DMS79 (cell line): ENCODE results near the gene GNA14.
"Not testable (repeated sequence)": the region's sequence is repeated elsewhere in the genome, so short reads cannot be mapped to it uniquely, and the experiment has no call there.

Source experiments
- DNase-seq: peaks from one replicate; lab custom pipeline; 2025; lab: John Stamatoyannopoulos, UW

The GNA14 gene

DNA sequence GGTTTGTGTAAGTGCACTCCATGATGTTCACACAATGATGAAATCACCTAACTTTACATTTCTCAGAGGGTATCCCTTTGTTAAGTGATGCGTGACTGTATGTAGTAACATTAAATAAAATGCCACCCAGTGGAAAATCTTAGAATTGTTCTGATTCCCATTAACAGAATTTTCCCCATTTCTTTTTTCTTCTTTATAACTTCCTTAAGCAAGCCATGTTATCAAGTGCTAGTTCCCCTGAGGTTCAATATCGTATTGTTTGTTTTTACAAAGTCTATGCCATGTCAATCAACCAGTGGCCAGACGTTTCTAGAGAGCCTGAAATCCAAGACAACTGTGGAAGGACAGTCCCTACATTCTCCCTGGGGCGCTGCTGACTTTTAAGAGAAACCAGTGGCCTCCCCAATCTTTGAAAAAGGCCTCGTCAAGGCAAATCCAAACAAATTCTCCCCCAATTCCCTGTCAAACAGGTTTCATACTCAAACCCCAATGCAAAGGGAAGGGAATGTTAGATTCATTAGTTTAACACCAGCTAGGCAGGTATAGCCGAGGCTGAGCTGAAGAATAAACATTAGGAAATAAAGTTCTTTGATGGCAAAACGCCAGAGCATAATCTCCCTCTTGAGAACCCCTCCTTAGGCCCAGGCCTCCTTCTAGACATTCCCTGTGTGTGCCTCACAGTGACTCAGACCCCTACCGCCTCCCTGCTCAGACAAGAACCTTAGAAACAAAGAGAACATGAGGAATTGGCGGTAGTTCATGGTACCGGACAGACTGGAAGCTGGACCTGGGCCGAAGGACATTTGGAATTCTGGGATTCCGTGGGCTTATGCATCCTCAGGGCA is 198.7 kb downstream of the GNA14 start:
- peak; percentile 2 for DNase-seq

DNA sequence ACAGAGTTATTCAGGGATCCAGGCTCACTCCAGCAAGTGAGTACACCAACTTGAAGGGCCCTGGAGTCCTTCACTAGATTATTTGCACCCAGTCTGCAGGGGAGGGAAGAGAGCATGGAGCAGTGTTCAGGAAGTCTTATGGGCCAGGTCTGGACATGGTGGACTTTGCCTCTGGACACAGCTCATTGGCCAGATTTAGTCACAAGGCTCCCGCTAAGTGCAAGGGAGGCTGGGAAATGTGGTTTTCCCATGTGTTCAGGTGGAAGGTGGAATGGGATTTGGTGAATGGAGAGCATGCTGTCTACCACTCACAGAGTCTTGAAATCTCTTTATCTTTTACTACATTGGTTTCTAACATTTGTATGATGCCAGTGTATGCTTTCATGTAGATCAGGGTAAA is 200.5 kb downstream of the GNA14 start:
- no peak for DNase-seq

DNA sequence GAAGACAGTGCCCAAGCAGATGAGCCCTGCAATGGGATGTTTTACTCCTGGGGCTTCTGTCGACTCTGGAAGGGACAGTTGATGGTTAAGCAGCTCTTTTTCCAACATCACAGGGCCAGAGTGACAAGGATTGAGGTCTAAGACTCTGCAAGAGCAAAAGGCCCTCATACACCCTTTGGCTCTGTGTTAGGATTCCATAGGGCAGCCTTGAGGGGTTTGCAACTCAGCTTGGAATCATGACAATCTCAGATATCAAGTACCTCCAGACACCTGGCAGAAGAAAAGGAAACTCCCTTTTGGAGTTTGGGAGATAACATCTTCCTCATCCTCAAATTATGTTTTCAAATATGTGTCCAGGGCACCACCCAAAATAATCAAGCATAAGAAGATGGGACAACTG is 205.7 kb downstream of the GNA14 start:
- DNase-seq = no peak

DNA sequence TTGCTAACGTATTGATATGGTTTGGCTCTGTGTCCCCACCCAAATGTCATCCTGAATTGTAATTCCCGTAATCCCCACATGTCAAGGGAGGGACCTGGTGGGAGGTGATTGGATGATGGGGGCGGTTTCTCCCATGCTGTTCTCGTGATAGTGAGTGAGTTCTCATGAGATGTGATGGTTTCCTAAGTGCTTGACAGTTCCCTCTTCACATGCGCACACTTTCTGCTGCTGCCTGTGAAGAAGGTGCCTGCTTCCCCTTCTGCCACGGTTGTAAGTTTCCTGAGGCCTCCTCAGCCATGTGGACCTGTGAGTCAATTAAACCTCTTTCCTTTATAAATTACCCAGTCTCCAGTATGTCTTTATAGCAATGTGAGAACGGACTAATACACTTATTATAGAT is 207.0 kb downstream of the GNA14 start:
- DNase-seq = not testable (repeated sequence)

DNA sequence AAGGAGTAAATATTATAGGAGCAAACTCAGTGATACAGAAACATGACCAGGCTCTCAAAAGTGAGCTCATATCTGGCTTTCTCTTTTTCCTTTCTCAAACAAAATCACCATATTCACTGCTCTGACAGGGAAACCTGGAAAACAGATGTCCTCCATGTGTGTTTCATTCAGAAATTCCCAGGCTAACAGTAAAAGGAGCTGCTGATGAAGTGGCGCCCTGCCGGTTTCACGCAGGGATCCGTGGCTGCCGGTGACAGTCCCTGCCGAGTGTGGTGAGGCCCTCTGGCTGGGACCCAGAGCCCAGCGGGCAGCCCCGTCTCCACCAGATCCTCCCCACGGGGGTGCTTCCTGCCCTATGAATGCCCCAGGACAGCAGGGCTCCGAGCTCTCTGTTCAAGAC is 208.1 kb downstream of the GNA14 start:
- peak; percentile 11 for DNase-seq

DNA sequence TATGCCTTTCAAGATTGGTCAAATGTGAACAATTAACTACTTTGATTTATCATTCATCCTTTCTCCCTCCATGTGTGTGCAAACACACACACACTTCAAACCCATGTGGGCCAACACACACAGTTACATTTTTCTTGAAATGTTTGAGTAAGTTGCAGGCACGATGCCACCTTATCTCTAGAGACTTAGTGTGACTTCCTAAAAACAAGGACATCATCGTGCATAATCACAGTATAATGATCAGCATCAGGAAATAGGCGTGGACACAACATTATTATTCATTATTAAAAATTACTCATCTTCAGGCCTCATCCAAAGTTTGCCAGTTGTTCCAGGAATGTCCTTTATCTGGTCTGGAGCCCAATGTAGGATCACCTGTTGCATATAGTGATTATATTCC is 209.5 kb downstream of the GNA14 start:
- no peak for DNase-seq

DNA sequence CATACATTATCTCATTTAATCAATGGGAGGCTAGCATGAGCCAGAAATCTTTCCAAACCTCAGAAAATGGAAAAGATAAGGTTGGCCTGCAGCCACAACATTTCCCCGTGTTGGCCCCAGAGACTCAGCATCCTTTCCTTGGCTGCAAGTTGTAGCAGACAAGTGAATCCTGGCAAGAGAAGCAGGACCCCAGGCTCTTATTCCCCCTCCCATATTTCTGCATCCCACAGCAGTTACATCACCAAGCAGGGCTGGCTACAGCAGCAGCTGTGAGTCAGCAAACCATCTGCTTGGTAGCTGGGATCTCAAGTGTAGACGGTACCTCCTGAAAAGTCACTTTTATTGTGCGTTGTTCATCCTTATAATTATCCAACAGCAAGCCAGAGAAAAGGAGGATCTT is 212.4 kb downstream of the GNA14 start:
- DNase-seq = no peak

DNA sequence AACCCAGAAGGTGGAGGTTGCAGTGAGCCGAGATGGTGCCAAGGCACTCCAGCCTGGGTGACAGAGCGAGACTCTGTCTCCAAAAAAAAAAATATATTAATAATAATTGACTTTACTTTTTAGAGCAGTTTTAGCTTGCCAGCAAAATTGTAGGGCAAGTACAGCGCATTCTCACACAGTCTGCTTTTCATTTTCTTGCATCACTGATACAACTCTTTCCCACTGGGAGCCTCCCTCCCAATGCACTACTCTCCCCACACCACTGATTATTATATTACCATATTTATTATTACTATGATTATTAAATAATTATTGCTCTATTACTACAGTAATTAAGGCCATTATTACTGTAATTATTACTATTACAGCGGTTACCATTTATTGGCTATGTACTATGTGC is 212.8 kb downstream of the GNA14 start:
- DNase-seq = no peak

DNA sequence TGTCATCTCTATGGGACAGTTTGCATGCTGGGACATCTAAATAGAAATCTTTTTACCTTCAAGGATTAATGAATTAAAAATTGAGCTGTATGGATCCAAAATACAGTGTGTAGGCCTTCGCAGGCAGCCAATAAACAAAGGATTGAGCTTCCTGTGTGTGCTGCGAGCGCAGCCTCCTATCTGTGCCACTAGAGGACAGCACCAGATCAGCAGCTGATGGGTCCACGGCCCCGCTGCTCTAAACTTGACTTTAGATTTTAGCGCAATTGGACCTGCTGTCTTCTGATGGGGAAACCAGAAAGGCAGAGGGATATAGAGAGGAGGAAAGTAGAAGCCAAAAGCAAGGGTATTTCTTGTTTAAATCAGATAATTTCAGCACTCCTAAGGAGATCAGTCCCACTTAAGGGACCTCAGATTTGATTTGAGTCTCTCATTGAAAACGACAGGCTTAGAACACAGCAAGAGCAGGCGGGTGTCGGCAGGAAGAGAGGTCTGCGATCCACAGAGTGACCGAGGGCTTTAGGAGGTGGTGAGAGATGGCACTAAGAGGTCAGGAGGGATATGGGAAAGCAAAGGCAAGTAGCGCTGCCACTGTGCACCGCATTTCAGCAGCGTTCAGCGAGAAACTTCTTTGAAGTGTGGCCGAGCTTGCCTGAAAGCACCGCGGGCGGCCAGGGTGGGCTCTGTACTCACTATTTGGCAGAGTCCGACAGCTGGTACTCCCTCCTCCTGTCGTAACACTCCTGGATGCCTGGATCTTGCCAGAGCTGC is 214.3 kb downstream of the GNA14 start:
- no peak for DNase-seq

DNA sequence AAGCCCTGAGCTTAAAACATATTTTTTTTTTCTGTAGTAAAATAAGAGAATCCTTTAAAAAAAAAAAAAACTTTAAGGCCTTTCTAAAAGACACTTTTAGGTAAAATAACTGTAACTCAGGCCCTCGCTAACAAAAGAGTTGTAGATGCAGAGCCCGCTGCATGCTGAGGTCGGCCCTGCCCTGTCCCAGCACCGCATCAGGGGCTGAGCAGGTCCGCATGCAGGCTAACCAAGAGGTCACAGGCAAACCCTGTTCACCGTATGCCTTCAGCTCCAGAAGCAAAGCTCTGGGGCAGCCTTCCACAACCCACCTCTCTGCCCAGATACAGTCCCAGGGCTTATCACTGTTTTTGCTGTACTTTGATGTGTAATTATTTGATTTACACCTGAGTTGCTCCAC is 216.1 kb downstream of the GNA14 start:
- no peak for DNase-seq

DNA sequence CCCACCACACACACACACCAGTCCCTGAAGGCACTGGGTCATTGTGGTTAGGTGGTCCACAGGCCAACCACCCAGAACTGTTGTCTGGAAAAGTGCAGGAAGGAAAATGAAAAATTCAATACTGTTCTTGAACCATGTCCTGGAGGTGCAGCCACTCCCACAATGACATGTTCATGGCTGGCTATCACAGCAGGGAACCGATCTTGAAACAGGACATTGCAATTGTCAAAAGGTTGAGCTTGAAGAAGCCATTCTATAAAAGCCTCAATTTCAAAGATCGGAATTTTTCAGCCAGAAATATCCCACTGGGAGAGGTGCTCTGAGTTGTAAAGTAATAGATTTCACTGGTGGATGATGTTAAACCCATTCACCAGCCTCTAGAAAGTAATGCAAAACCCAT is 218.2 kb downstream of the GNA14 start:
- DNase-seq = no peak

DNA sequence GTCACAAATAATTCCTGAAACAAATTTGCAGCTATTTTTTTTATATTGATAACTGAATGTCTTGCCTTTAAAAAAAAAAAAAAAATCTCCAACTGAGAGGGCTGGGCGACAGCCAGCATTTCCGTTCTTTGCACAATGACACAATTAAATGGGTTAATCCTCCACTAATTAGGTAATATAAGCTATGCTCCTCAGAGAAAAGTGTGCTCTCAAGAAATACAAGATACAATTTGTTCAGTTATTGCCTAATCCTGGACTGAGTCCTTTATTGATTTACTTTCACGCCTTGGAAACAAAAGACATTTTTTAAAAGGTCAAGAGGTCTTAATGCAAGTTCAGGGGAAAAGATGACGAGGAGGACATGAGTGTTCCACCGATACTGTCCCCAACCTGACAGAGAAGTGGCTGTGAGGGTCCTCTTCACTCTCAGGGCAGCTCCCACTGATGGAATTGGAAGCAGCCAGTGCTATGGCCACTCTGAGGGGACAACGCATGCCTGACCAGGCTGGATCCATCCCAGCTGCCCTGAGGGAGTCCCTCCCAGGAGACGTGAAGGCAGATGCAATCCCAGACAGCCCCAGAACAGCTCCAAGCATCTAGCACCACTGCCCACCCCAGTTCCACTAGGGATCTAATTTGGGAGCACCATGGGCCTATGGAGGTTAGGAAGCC is 220.7 kb downstream of the GNA14 start:
- no peak for DNase-seq

DNA sequence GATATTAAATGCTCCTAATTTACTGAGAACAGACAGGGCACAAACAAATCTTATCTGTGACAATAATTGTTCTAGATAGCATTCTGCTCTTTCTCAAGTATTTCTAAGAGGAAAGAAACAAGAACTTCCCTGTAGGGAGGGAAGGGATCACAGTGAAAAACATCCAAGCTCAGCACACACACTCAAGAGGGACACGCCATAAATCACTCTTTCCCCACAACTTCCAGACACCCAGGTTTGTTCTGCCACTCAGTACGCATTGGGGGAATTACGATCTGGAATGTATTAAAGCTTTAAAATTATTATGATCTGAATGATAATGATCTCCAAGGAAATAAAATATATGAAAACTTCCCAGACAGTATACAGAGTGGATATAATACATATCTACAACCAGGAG is 221.4 kb downstream of the GNA14 start:
- DNase-seq = no peak

DNA sequence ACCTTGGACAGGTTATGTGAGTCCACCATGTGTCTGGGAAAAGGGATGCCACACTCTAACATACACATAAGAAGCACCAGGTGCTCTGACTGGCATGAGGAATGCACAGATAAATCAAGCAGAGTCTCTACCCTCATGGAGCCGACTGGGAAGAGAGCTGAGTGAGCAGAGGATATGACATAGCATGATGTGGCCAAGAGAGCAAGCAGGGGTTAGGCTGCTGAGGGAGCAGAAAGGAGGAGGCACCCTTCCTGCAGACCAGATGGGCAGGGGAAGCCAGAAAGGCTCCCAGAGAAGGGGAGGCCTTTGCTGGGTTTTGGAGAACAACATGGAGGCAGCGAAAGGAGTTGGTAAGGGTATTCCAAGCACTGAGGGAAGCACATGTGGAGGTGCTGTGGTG is 223.1 kb downstream of the GNA14 start:
- DNase-seq = no peak

DNA sequence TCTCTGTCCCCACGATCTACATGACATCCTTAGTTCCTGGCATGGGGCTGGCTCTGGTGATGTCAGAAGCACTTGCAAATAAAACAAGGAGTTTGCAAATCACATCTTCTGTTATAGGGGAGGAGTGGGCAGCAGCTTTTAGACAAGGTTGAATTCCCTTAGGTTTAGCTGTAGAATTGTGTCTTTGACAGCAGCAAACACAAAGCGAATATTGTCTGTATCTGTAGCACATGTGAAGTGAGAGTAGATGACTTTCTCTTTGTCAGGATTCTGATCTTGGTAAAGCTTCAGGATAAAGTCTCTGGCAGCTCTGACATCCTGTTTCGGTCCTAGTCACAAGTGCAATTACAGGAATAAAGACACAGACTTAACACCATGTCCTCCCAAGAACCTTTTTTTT is 224.3 kb downstream of the GNA14 start:
- DNase-seq = no peak

DNA sequence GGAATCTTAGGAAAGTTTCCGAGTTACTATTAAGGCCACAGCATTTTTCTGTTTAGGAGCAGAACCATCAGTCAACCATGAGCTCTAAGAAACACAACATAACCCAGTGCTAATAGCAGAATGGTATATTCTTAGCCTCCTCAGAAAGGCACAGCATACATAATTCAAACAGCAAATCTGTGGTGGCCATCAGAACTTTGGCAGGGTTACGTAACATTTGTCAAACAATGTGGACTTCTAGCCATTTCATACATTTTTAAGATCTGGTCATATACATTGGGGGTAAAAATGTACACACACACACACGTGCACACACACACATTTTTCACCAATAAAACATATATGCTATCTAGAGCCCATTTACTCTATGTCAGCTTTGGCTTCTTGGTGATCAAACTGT is 225.2 kb downstream of the GNA14 start:
- no peak for DNase-seq

DNA sequence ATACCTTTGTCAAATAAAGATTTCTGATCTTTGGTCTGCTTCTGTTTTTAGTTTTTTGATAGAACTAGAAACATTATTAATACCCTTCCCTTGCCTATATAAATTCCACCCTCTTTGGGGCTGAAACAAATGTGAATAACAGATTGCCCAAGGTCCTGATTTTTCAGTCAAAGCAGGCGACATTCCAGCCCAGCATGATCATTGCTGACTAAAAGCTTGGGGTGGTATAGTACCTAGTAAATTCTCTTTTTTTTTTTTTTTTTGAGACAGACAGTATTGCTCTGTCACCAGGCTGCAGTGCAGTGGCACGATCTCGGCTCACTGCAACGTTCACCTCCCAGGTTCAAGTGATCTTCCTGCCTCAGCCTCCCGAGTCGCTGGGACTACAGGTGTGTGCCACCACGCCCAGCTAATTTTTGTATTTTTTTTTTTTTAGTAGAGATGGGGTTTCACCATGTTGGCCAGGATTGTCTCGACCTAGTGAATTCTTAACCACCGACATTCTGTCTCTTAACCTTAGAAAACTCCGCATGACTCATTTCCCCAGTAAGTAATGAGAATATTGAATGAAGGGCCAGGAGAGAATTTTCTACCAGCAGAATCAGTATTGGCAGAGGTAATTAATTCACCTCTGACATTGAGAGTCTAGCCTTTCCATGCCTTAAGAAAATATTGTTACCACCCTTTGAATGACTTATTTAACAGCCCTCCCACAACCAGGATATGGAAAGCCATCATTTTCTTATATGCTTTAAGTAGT is 226.4 kb downstream of the GNA14 start:
- DNase-seq = no peak

DNA sequence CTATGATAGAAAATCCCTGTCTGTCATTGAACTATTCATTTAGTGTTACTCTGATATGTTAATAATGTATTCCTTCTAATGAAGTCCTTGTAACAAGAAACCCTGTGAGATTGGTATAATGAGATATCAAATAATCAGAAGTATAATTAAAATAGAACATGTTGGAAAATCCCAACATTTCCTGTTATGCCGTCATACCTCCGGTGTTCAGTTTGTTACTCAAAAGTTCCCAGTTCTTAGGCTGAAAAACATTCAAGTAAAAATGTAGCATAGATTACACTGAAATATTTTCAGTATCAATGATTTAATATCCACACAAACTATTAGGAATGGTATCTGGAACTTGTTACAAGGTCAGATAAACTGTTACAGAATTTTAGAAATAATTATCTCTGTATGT is 227.5 kb downstream of the GNA14 start:
- DNase-seq = no peak

DNA sequence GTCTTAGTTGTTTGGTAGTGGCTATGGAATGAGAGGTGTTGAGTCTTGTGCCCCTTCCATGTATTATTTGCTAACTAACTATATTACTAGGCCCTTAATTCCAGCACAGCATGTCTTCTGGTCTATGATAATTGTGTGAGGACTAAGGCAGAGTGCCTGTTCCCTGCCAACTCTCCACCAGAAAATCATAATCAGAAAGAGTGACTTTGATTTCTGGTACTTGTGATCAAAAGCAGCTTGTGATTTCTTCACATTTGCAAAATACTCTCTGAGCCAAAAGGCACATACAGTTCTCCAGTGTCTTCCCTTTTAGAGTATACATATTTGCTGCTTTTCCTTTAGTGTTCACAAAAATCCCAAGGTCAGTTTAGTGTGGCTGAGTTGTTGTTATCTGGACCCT is 229.9 kb downstream of the GNA14 start:
- DNase-seq = no peak

DNA sequence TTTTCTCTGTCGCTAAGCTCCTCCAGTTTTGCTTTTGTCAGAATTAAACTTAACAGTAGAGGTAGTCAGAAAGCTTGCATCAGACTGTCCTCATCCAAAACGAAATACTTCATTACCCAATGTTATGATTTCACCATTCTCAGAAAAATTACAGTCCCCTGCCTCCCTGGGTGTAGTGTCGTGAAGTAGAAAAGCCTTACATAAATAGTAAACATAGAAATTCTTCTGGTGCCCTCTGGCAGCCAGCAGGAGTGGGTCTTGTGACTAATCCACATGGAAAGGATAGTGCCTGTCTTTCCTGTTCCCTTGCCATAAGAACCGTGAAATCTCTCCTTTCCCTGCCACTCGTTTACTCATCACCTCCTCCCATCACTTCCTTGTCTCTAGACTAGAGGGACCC is 230.6 kb downstream of the GNA14 start:
- no peak for DNase-seq

DNA sequence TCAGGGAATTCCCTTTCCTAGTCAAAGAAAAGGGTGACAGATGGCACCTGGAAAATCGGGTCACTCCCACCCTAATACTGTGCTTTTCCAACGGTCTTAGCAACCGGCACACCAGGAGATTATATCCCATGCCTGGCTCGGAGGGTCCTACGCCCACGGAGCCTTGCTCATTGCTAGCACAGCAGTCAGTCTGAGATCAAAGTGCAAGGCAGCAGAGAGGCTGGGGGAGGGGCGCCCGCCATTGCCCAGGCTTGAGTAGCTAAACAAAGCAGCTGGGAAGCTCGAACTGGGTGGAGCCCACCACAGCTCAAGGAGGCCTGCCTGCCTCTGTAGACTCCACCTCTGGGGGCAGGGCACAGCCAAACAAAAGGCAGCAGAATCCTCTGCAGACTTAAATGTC is 239.6 kb downstream of the GNA14 start:
- DNase-seq = not testable (repeated sequence)

DNA sequence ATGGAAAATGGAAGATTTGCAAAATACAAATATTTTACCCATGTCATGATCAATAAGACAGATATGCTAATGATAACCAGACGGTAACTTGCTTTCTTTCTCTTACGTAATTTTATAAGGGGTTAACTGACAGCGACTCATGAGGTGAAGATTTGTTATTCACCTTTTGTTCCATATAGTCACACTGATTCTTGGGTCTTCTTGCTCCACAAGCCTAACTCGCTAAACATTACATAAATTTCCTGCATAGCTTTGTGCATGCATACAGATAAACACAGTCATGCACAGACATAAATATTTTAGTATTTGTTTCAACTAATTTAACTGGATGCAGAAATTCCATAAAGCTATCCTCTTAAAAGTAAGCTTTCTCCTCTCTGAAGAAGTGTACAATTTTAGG is 244.9 kb downstream of the GNA14 start:
- no peak for DNase-seq
